H1 (cell line): Measurements from ENCODE around the gene GPX5.

Experiments
- EGR1 ChIP-seq: IDR thresholded peaks from 2 replicates; pipeline ENCODE4 v1.6.1; 2011; ENCODE audit warnings: low read depth, low read length, borderline replicate concordance
- EP300 ChIP-seq, 2 experiments: IDR thresholded peaks; 1 replicate in 1 of 2; 2 replicates in 1 of 2; pipeline ENCODE4 v1.6.1; 2011 to 2012; ENCODE audit warnings: low read depth in 2 of 2, low read length in 2 of 2, mild to moderate bottlenecking in 2 of 2, borderline replicate concordance in 1 of 2, inconsistent platforms in 1 of 2, moderate library complexity in 1 of 2
- KDM1A ChIP-seq: fragments of 200-600, 300-600 bp; sonication (generic); IDR thresholded peaks from 2 replicates; pipeline ENCODE4 v1.7.1; 2016; ENCODE audit warnings: mild to moderate bottlenecking, low read length, borderline replicate concordance
- NRF1 ChIP-seq: IDR thresholded peaks from 2 replicates; pipeline ENCODE4 v1.6.1; 2011; ENCODE audit warnings: mild to moderate bottlenecking, low read depth, low read length, improper control_type of control experiment
- POLR2A ChIP-seq, 2 experiments: IDR thresholded peaks; 1 replicate in 1 of 2; 2 replicates in 1 of 2; pipeline ENCODE4 v1.6.1; 2011; ENCODE audit warnings: low read depth in 2 of 2, low read length in 2 of 2, mild to moderate bottlenecking in 2 of 2; ENCODE audit errors: control extremely low read depth in 1 of 2
- TF ChIP-seq, protein P1 (sequence below), 3 experiments: IDR thresholded peaks; 1 replicate in 2 of 3; 2 replicates in 1 of 3; pipeline versions ENCODE4 v1.5.1 to v1.6.1; 2011; ENCODE audit warnings: low read length in 3 of 3, mild to moderate bottlenecking in 3 of 3, inconsistent platforms in 2 of 3, low read depth in 1 of 3, moderate library complexity in 1 of 3; ENCODE audit not compliant: insufficient read depth in 1 of 3; ENCODE audit errors: control extremely low read depth in 1 of 3

DNA sequence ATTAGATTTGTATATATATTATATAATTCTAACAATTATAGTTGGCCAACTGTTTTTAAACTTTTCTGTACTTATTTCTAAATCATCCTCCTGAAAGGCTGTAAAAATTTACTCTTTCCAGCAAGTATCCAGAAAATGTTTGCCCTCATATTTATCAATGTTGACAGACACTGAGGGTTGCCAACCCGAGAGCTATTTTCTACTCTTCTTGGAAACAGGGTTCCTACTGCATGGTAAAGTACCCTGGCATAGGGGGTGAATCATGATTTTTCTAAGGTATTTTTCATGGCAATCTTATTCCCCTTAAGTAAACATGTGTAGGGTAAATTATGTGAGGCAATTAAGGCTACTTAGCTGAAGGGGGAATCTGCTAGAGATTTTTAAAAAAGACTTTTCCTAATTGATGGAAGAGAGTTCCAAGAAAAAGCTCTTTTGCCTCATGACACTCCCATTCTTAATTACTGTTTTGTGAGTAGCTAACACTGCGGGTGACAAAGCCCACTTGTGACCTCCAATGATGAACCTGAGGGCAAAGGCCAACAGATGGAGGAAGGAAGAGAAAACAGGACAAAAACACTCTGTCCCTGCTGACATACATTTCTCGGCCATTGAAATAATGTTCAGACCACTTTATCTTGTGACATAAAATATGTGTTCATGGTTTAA, 37.9 kb downstream of the GPX5 start:
- TF ChIP-seq POLR2A (IDR thresholded peaks at IDR 0.05; ENCODE audit: control extremely low read depth in 1 of 2, low read depth in 2 of 2, low read length in 2 of 2) (no peak), KDM1A (no peak), NRF1 (no peak), EGR1 (no peak), EP300 (IDR thresholded peaks at IDR 0.05; ENCODE audit: borderline replicate concordance in 1 of 2, low read depth in 2 of 2, low read length in 2 of 2) (no peak)
- TF ChIP-seq, protein P1, sequence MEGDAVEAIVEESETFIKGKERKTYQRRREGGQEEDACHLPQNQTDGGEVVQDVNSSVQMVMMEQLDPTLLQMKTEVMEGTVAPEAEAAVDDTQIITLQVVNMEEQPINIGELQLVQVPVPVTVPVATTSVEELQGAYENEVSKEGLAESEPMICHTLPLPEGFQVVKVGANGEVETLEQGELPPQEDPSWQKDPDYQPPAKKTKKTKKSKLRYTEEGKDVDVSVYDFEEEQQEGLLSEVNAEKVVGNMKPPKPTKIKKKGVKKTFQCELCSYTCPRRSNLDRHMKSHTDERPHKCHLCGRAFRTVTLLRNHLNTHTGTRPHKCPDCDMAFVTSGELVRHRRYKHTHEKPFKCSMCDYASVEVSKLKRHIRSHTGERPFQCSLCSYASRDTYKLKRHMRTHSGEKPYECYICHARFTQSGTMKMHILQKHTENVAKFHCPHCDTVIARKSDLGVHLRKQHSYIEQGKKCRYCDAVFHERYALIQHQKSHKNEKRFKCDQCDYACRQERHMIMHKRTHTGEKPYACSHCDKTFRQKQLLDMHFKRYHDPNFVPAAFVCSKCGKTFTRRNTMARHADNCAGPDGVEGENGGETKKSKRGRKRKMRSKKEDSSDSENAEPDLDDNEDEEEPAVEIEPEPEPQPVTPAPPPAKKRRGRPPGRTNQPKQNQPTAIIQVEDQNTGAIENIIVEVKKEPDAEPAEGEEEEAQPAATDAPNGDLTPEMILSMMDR (IDR thresholded peaks at IDR 0.05; ENCODE audit: control extremely low read depth in 1 of 3, insufficient read depth in 1 of 3, low read depth in 1 of 3, low read length in 3 of 3) = no peak
